H9 (cell line): ENCODE results near the gene NPLOC4. TPM values are rescaled to one million over a fixed set of nuclear protein-coding genes. Genes with fewer than 3 reads are reported as not detected.

ENCODE experiments used
- DNase-seq: peaks from one replicate; pipeline ENCODE4 v3.0.0-alpha.2; 2017
- H2AFZ ChIP-seq: one replicate; pipeline ENCODE4 v1.6.1; 2013; ENCODE audit warnings: mild to moderate bottlenecking, low read length, control low read depth, moderate library complexity
- H2AK5ac ChIP-seq: 2 replicates; pipeline ENCODE4 v1.6.1; 2013; ENCODE audit warnings: low read length, control low read depth, mixed read lengths; ENCODE audit not compliant: insufficient read length
- H2BK120ac ChIP-seq: one replicate; pipeline ENCODE4 v1.6.1; 2013; ENCODE audit warnings: low read depth, mild to moderate bottlenecking, low read length, control low read depth, inconsistent platforms; ENCODE audit not compliant: poor library complexity, severe bottlenecking
- H2BK12ac ChIP-seq: 2 replicates; pipeline ENCODE4 v1.6.1; 2013; ENCODE audit warnings: low read length, control low read depth, mixed read lengths, low read depth; ENCODE audit not compliant: insufficient read length
- H2BK15ac ChIP-seq: 2 replicates; pipeline ENCODE4 v1.6.1; 2013; ENCODE audit warnings: low read depth, low read length, control low read depth
- H2BK20ac ChIP-seq: one replicate; pipeline ENCODE4 v1.6.1; 2013; ENCODE audit warnings: low read depth, mild to moderate bottlenecking, low read length, control low read depth, inconsistent platforms; ENCODE audit not compliant: poor library complexity, severe bottlenecking
- H2BK5ac ChIP-seq: 2 replicates; pipeline ENCODE4 v1.6.1; 2013; ENCODE audit warnings: low read length, control low read depth, mixed read lengths; ENCODE audit not compliant: insufficient read length
- H3K14ac ChIP-seq: 2 replicates; pipeline ENCODE4 v1.6.1; 2013; ENCODE audit warnings: low read length, control low read depth; ENCODE audit not compliant: insufficient read depth
- H3K18ac ChIP-seq: 2 replicates; pipeline ENCODE4 v1.6.1; 2013; ENCODE audit warnings: low read depth, mild to moderate bottlenecking, mixed read lengths, low read length, control low read depth; ENCODE audit not compliant: insufficient read length
- H3K23ac ChIP-seq: 2 replicates; pipeline ENCODE4 v1.6.1; 2013; ENCODE audit warnings: low read length, control low read depth, mixed read lengths, low read depth; ENCODE audit not compliant: insufficient read length
- H3K23me2 ChIP-seq: 2 replicates; pipeline ENCODE4 v1.6.1; 2013; ENCODE audit warnings: low read depth, mild to moderate bottlenecking, mixed read lengths, low read length, control low read depth; ENCODE audit not compliant: insufficient read length, poor library complexity, severe bottlenecking
- H3K27ac ChIP-seq: 2 replicates; pipeline ENCODE4 v1.5.1; 2013; ENCODE audit warnings: low read length, control low read depth, mixed read lengths, low read depth; ENCODE audit not compliant: insufficient read length
- H3K27me3 ChIP-seq: 2 replicates; pipeline ENCODE4 v1.6.1; 2013; ENCODE audit warnings: low read length, control low read depth, inconsistent platforms; ENCODE audit not compliant: insufficient read depth
- H3K4ac ChIP-seq: 2 replicates; pipeline ENCODE4 v1.6.1; 2013; ENCODE audit warnings: low read depth, mild to moderate bottlenecking, control low read depth, inconsistent platforms, low read length, moderate library complexity
- H3K4me1 ChIP-seq: 2 replicates; pipeline ENCODE4 v1.6.1; 2013; ENCODE audit warnings: low read length, control low read depth, inconsistent platforms; ENCODE audit not compliant: insufficient read depth
- H3K4me2 ChIP-seq: 2 replicates; pipeline ENCODE4 v1.6.1; 2013; ENCODE audit warnings: low read length, control low read depth, mixed read lengths; ENCODE audit not compliant: insufficient read length, insufficient read depth
- H3K56ac ChIP-seq: 2 replicates; pipeline ENCODE4 v1.6.1; 2013; ENCODE audit warnings: low read depth, mild to moderate bottlenecking, mixed read lengths, low read length, control low read depth; ENCODE audit not compliant: insufficient read length
- H3K79me1 ChIP-seq: 2 replicates; pipeline ENCODE4 v1.6.1; 2013; ENCODE audit warnings: low read depth, mild to moderate bottlenecking, moderate library complexity, low read length, control low read depth, inconsistent platforms; ENCODE audit not compliant: insufficient read depth, poor library complexity, severe bottlenecking
- H3K79me2 ChIP-seq: 2 replicates; pipeline ENCODE4 v1.6.1; 2013; ENCODE audit warnings: low read length, control low read depth, inconsistent platforms; ENCODE audit not compliant: insufficient read depth
- H3K9ac ChIP-seq: 2 replicates; pipeline ENCODE4 v1.6.1; 2013; ENCODE audit warnings: low read length, control low read depth, mixed read lengths; ENCODE audit not compliant: insufficient read length; ENCODE audit errors: extremely low read depth
- H3K9me3 ChIP-seq: one replicate; pipeline ENCODE4 v1.6.1; 2013; ENCODE audit warnings: low read depth, low read length, inconsistent platforms; ENCODE audit not compliant: control insufficient read depth
- H3T11ph ChIP-seq: one replicate; pipeline ENCODE4 v1.6.1; 2013; ENCODE audit warnings: mild to moderate bottlenecking, low read length, control low read depth, inconsistent platforms
- H4K20me1 ChIP-seq: one replicate; pipeline ENCODE4 v1.6.1; 2013; ENCODE audit not compliant: control insufficient read depth, insufficient read length, insufficient read depth
- H4K5ac ChIP-seq: 2 replicates; pipeline ENCODE4 v1.6.1; 2013; ENCODE audit warnings: low read depth, mild to moderate bottlenecking, mixed read lengths, low read length, control low read depth; ENCODE audit not compliant: insufficient read length
- H4K8ac ChIP-seq: replicated peaks from 2 replicates; pipeline ENCODE4 v1.6.1; 2013; ENCODE audit warnings: low read length, control low read depth, mixed read lengths, low read depth; ENCODE audit not compliant: insufficient read length
- H4K91ac ChIP-seq: 2 replicates; pipeline ENCODE4 v1.6.1; 2013; ENCODE audit warnings: low read depth, mild to moderate bottlenecking, moderate library complexity, mixed read lengths, low read length, control low read depth; ENCODE audit not compliant: insufficient read length
- H3K27ac Mint-ChIP-seq, 3 experiments: 2 replicates in 2 of 3; 3 replicates in 1 of 3; pipeline ENCODE4 v1.8.0; 2020 to 2021; ENCODE audit warnings: mixed read lengths in 3 of 3, mild to moderate bottlenecking in 1 of 3, moderate library complexity in 1 of 3
- H3K27me3 Mint-ChIP-seq: 2 replicates; pipeline ENCODE4 v1.8.0; 2021; ENCODE audit warnings: low read depth, mild to moderate bottlenecking, moderate library complexity, mixed read lengths
- H3K36me3 Mint-ChIP-seq, 3 experiments: 2 replicates in 2 of 3; 3 replicates in 1 of 3; pipeline ENCODE4 v1.8.0; 2020 to 2021; ENCODE audit warnings: low read depth in 3 of 3, mixed read lengths in 3 of 3; ENCODE audit not compliant: insufficient read depth in 1 of 3
- H3K4me1 Mint-ChIP-seq, 2 experiments: 2 replicates each; pipeline ENCODE4 v1.8.0; 2020; ENCODE audit warnings: mixed read lengths in 2 of 2
- H3K4me3 Mint-ChIP-seq, 2 experiments: 2 replicates in 1 of 2; 3 replicates in 1 of 2; pipeline ENCODE4 v1.8.0; 2020 to 2021; ENCODE audit warnings: mild to moderate bottlenecking in 2 of 2, mixed read lengths in 2 of 2, moderate library complexity in 1 of 2
- H3K9me3 Mint-ChIP-seq, 2 experiments: 2 replicates in 1 of 2; 3 replicates in 1 of 2; pipeline ENCODE4 v1.8.0; 2020; ENCODE audit warnings: mild to moderate bottlenecking in 2 of 2, mixed read lengths in 2 of 2, moderate library complexity in 1 of 2
- WGBS: extraction: QIAGEN DNeasy Blood & Tissue Kit; methylation state at CpG from one replicate; pipeline ENCODE4 v1.1.7; 2013; ENCODE audit warnings: missing lambda C conversion rate, low lambda C conversion rate, mixed read lengths; ENCODE audit not compliant: insufficient read length; ENCODE audit errors: extremely low coverage; 5-methylcytosine and 5-hydroxymethylcytosine counted together
- total RNA-seq: library from RNA; stranded (reverse); gene quantifications from 2 replicates; pipeline ENCODE4 v1.2.1, GENCODE V29; 2021
- TF ChIP-seq, protein P1 (sequence below): fragments of 200-600 bp; sonication (generic); conservative IDR thresholded peaks from 3 replicates; pipeline ENCODE4 v1.8.0; 2021; ENCODE audit warnings: antibody characterized with exemption, mild to moderate bottlenecking

The NPLOC4 gene
- total RNA-seq, 1 experiment from 2014 or later, result 103 TPM

DNA sequence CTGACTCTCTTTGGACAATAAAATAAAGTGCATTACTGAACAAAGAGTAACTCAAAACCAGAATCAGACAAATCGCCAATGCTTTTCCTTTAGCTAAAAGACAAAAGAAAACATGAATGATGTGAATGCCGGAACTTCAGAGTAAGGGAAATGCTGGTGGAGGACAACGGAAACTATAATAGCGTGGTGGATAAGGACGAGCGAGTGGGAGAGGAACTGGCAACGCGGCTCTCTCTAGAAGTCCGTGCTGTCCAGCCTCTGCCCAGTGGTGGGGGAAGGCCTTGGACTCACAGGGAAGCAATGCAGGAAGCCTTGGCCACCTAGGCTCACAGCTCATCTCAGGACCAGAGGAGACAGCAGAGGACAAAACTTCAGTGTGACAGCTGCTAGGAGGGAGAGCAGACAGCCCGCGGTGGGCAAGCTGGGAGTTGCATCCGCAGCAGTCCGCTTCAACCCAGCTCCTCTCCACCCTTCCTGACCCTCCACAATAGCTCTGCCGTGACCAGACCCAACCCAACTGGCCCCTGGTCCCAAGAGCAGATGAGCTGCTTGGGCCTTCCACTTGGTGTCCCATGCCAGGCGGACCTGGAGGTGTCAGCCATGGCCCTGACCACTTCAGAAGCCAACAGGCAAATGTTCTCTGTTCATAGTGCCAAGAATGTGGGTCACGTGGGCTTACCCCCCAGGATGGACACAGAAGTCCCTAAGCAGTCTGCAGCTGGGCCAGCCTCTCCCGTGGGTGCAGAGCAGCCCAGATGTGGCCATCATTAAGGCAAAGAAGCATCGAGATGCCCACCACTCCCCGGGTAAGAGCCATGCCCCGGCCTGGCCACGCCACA, 79.4 kb downstream of the NPLOC4 start:
- H3K4me3 Mint-ChIP-seq, result no peak overlapping the region
- Histone ChIP-seq H3K27ac (no peak overlapping the region), H2BK5ac (no peak overlapping the region), H4K8ac (no peak overlapping the region), H2BK12ac (no peak overlapping the region), H3K79me1 (no peaks in the 10 kb centered on the region), H3K4ac (no peak overlapping the region), H3K14ac (no peak overlapping the region), H3K56ac (no peak overlapping the region), H2AFZ (no peak overlapping the region), H2BK20ac (no peak overlapping the region), H3T11ph (no peak overlapping the region), H2BK15ac (no peak overlapping the region), H3K4me1 (no peaks in the 10 kb centered on the region; the same call in 1 of the 2 replicates), H2BK120ac (no peak overlapping the region), H2AK5ac (no peak overlapping the region), H3K18ac (no peak overlapping the region), H4K5ac (no peak overlapping the region), H3K23me2 (peaks cover 6% of the 10 kb centered on the region), H3K4me2 (no peak overlapping the region), H3K23ac (no peak overlapping the region), H4K91ac (no peak overlapping the region), H4K20me1 (no peaks in the 10 kb centered on the region), H3K79me2 (no peaks in the 10 kb centered on the region), H3K9me3 (no peaks in the 10 kb centered on the region), H3K9ac (no peak overlapping the region), H3K27me3 (no peaks in the 10 kb centered on the region)
- no peak for DNase-seq
- TF ChIP-seq, protein P1, sequence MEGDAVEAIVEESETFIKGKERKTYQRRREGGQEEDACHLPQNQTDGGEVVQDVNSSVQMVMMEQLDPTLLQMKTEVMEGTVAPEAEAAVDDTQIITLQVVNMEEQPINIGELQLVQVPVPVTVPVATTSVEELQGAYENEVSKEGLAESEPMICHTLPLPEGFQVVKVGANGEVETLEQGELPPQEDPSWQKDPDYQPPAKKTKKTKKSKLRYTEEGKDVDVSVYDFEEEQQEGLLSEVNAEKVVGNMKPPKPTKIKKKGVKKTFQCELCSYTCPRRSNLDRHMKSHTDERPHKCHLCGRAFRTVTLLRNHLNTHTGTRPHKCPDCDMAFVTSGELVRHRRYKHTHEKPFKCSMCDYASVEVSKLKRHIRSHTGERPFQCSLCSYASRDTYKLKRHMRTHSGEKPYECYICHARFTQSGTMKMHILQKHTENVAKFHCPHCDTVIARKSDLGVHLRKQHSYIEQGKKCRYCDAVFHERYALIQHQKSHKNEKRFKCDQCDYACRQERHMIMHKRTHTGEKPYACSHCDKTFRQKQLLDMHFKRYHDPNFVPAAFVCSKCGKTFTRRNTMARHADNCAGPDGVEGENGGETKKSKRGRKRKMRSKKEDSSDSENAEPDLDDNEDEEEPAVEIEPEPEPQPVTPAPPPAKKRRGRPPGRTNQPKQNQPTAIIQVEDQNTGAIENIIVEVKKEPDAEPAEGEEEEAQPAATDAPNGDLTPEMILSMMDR, result no peak
- no CpG with 5 or more reads among the region's 21 CpGs for WGBS
- H3K4me1 Mint-ChIP-seq, result peaks cover 10 to 11% of the 10 kb centered on the region in 2 experiments
- H3K27me3 Mint-ChIP-seq, result no peaks in the 10 kb centered on the region
- peak overlapping the region in 1 of 3 experiments; percentile 70; a peak in 3 of 7 replicates for H3K27ac Mint-ChIP-seq
- no peaks in the 10 kb centered on the region for H3K9me3 Mint-ChIP-seq
- H3K36me3 Mint-ChIP-seq, result peaks cover 3 to 52% (median 45%) of the 10 kb centered on the region in 3 experiments; a peak in 6 of 7 replicates
